Erythroblast (primary cell): ENCODE data around the gene LMAN2L.

Source experiments
- GATA1 ChIP-seq: IDR thresholded peaks from 2 replicates; pipeline ENCODE4 v1.6.1; 2011; ENCODE audit warnings: low read depth, mild to moderate bottlenecking, control low read depth, low read length, moderate library complexity
- POLR2A ChIP-seq: IDR thresholded peaks from 2 replicates; pipeline ENCODE4 v1.6.1; 2011; ENCODE audit warnings: mild to moderate bottlenecking, low read length

DNA sequence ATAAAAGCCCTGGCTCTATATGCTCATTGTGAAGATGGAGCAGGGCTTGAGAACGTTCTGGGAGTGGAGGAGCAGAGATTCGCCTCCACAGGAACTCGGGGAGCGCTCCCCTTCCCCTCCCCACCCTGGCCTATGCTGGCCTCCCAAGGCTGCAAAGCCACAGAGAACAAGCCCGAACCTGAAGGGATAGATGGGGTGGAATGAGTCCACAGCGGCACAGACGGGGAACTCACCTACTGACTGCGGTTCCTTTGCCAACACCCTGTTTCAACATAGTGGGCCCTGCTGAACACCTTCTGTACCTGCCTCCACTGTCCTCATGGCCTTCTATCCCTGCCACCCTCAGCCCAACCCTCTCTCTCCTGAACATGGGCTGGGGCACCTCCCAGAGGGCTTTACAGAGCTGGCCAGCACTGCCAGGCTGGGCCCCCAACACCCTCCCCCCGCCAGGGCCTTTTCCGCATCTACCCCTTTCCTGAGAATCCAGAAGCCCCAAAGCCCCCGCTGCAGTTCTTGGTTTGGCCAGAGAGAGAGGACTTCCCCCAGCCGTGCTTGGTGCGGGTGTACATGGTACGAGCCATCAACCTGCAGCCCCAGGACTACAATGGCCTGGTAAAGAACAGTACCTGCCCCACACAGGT is 41.5 kb downstream of the LMAN2L start:
- TF ChIP-seq POLR2A: no peak
- no peak for TF ChIP-seq GATA1
